ENCODE measurements around the gene MAPT. TPM values are rescaled to one million over a fixed set of nuclear protein-coding genes. Genes with fewer than 3 reads are reported as not detected.

MAPT gene
- total RNA-seq, 1 experiment from 2014 or later = 37.5 TPM

DNA sequence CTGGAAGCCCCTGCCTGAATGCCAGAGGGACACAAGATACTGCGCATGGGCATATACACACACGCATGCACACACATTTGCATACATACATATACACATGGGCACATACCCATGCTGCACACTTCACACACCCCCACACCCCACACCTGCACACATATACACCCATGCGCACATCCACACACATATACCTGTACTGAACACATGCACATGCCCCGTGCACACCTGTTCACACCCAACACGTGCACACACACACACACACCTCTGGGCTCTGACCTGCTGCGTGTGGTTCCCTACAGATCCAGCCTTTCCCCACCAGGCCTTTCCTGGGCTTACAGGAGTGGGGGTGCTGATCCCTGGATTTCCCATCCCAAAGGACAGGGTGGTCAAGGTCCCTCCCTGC lies 43.3 kb upstream of the MAPT start (continued):
- no peak for TF ChIP-seq YY1 (IDR thresholded peaks at IDR 0.05; ENCODE audit: extremely low read depth, insufficient replicate concordance, low read depth, low read length)
- no peak for TF ChIP-seq SRF (IDR thresholded peaks at IDR 0.05; ENCODE audit: low read depth)

DNA sequence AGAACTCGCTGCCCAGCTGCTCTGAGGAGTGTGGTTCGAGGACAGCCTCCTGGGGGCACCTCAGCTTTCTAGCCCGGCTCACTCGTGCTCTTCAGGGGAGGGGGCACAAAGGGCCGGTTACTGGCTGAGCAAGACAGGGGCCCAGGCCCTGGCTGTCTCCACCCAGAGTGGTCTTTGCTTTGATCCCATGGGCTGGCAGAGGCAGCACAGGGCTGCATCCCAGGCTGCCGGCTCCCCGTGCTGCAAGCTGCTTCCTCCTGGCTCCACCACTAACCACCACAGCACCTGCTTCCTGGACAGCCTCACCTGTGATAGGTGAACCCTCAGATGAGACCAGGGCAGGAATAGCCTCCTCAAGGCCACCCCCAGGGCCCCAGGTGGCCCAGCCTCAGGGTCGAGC lies 42.9 kb upstream of the MAPT start:
- RAD21 ChIA-PET (ENCODE audit: low non-redundant PET in 1 of 2, low total read pairs in 2 of 2, uncharacterized antibody in 2 of 2, unreplicated experiment in 2 of 2) = interaction anchor here (0.8 to 1.1 kb wide), 2 partner anchors 203 to 211 kb away, joined by 3 to 7 read pairs; no protein-coding TSS in a partner anchor
- Histone ChIP-seq H4K20me1 (ENCODE audit: insufficient read depth) (no peaks in the 10 kb centered on the region), H2AFZ (ENCODE audit: low read depth, low read length, poor library complexity, severe bottlenecking) (no peak overlapping the region), H3K79me2 (ENCODE audit: insufficient read depth, low read length) (no peaks in the 10 kb centered on the region), H3K9me2 (ENCODE audit: insufficient read depth) (no peaks in the 10 kb centered on the region), H3K4me2 (ENCODE audit: low read length) (no peak overlapping the region), H3K4me1 (ENCODE audit: control insufficient read depth in 1 of 2, insufficient read depth in 2 of 2, low read length in 2 of 2) (peaks cover 0 to 6% of the 10 kb centered on the region in 2 experiments; a peak in 2 of 4 replicates), H3K4me3 (replicated peaks in 1 of 2; ENCODE audit: low read depth in 1 of 2, low read length in 2 of 2) (no peak overlapping the region), H3K27ac (ENCODE audit: low read depth, low read length) (no peak overlapping the region), H3K9me3 (ENCODE audit: control insufficient read depth in 1 of 2, insufficient read depth in 1 of 2, low read depth in 1 of 2, low read length in 2 of 2) (no peaks in the 10 kb centered on the region), H3K9ac (ENCODE audit: low read length) (no peak overlapping the region), H3K36me3 (ENCODE audit: control insufficient read depth in 1 of 2, insufficient read depth in 2 of 2, low read length in 2 of 2) (no peaks in the 10 kb centered on the region), H3K27me3 (ENCODE audit: insufficient read depth, low read length) (no peaks in the 10 kb centered on the region)
- no peak for ATAC-seq
- TF ChIP-seq, protein P1, sequence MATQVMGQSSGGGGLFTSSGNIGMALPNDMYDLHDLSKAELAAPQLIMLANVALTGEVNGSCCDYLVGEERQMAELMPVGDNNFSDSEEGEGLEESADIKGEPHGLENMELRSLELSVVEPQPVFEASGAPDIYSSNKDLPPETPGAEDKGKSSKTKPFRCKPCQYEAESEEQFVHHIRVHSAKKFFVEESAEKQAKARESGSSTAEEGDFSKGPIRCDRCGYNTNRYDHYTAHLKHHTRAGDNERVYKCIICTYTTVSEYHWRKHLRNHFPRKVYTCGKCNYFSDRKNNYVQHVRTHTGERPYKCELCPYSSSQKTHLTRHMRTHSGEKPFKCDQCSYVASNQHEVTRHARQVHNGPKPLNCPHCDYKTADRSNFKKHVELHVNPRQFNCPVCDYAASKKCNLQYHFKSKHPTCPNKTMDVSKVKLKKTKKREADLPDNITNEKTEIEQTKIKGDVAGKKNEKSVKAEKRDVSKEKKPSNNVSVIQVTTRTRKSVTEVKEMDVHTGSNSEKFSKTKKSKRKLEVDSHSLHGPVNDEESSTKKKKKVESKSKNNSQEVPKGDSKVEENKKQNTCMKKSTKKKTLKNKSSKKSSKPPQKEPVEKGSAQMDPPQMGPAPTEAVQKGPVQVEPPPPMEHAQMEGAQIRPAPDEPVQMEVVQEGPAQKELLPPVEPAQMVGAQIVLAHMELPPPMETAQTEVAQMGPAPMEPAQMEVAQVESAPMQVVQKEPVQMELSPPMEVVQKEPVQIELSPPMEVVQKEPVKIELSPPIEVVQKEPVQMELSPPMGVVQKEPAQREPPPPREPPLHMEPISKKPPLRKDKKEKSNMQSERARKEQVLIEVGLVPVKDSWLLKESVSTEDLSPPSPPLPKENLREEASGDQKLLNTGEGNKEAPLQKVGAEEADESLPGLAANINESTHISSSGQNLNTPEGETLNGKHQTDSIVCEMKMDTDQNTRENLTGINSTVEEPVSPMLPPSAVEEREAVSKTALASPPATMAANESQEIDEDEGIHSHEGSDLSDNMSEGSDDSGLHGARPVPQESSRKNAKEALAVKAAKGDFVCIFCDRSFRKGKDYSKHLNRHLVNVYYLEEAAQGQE (IDR thresholded peaks at IDR 0.05; ENCODE audit: low read depth) = no peak
- no peak for TF ChIP-seq SIN3A (IDR thresholded peaks at IDR 0.05; ENCODE audit: low read depth)
- TF ChIP-seq, protein P2, sequence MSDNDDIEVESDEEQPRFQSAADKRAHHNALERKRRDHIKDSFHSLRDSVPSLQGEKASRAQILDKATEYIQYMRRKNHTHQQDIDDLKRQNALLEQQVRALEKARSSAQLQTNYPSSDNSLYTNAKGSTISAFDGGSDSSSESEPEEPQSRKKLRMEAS (IDR thresholded peaks at IDR 0.05) = no peak
- TF ChIP-seq, protein P3, sequence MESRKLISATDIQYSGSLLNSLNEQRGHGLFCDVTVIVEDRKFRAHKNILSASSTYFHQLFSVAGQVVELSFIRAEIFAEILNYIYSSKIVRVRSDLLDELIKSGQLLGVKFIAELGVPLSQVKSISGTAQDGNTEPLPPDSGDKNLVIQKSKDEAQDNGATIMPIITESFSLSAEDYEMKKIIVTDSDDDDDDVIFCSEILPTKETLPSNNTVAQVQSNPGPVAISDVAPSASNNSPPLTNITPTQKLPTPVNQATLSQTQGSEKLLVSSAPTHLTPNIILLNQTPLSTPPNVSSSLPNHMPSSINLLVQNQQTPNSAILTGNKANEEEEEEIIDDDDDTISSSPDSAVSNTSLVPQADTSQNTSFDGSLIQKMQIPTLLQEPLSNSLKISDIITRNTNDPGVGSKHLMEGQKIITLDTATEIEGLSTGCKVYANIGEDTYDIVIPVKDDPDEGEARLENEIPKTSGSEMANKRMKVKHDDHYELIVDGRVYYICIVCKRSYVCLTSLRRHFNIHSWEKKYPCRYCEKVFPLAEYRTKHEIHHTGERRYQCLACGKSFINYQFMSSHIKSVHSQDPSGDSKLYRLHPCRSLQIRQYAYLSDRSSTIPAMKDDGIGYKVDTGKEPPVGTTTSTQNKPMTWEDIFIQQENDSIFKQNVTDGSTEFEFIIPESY (IDR thresholded peaks at IDR 0.05; ENCODE audit: extremely low read depth, insufficient replicate concordance, low read length) = no peak
- TF ChIP-seq, protein P4, sequence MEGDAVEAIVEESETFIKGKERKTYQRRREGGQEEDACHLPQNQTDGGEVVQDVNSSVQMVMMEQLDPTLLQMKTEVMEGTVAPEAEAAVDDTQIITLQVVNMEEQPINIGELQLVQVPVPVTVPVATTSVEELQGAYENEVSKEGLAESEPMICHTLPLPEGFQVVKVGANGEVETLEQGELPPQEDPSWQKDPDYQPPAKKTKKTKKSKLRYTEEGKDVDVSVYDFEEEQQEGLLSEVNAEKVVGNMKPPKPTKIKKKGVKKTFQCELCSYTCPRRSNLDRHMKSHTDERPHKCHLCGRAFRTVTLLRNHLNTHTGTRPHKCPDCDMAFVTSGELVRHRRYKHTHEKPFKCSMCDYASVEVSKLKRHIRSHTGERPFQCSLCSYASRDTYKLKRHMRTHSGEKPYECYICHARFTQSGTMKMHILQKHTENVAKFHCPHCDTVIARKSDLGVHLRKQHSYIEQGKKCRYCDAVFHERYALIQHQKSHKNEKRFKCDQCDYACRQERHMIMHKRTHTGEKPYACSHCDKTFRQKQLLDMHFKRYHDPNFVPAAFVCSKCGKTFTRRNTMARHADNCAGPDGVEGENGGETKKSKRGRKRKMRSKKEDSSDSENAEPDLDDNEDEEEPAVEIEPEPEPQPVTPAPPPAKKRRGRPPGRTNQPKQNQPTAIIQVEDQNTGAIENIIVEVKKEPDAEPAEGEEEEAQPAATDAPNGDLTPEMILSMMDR (IDR thresholded peaks at IDR 0.05 in 2 of 3, conservative IDR thresholded peaks at IDR 0.05 in 1 of 3; ENCODE audit: borderline replicate concordance in 1 of 3, insufficient read depth in 1 of 3, low read depth in 2 of 3, low read length in 2 of 3) = no peak
- intact Hi-C loops (cut with micrococcal nuclease) = loop anchor here (10.0 kb wide), 1 partner anchor 637 kb away; no protein-coding TSS in a partner anchor
- POLR2A ChIA-PET = no interaction called here
- CTCF ChIA-PET = interaction anchor here (1.0 to 3.1 kb wide), 9 partner anchors 10 to 462 kb away, joined by 3 to 46 read pairs (median 5); no protein-coding TSS in a partner anchor
- no TSS peak for BruUV-seq (replicated peaks)
- no peak for DNase-seq (ENCODE audit: low read depth, low spot score)

Measured in HCT116 (cell line).